OCI-LY7 (cell line): ENCODE measurements around the gene NCKAP5. TPM values are rescaled to one million over a fixed set of nuclear protein-coding genes. Genes with fewer than 3 reads are reported as not detected.

Experiments used
- BruUV-seq: library from RNA; stranded (reverse); fragments of 400-500 nt; replicated peaks from 2 replicates; lab custom pipeline; 2021; lab: Mats Ljungman, UMichigan
- CTCF ChIA-PET: fragments of 300-600 bp; sonication (Branson Sonifier 250); formaldehyde crosslinking; loops from one replicate; lab custom pipeline; 2022; ENCODE audit warnings: antibody characterized with exemption; ENCODE audit not compliant: unreplicated experiment; lab: Charles Lee
- POLR2A ChIA-PET: fragments of 300-600 bp; sonication (Branson Sonifier 250); formaldehyde crosslinking; loops from one replicate; lab custom pipeline; 2022; ENCODE audit warnings: antibody characterized with exemption; lab: Charles Lee
- DNase-seq: peaks from one replicate; pipeline ENCODE4 v3.0.0-alpha.2; 2015; ENCODE audit warnings: low spot score
- H2AFZ ChIP-seq: fragments of 200-600 bp; sonication (generic), shearing (Covaris generic); 2 replicates; pipeline ENCODE4 v1.6.1; 2014; ENCODE audit warnings: mild to moderate bottlenecking, antibody characterized with exemption, low read length, moderate library complexity
- H3K27ac ChIP-seq: fragments of 200-600 bp; sonication (generic); 2 replicates; pipeline ENCODE4 v1.5.1; 2014; ENCODE audit warnings: mixed run types, low read depth, mild to moderate bottlenecking, moderate library complexity, low read length, inconsistent platforms; ENCODE audit not compliant: poor library complexity, severe bottlenecking
- H3K36me3 ChIP-seq: fragments of 200-600 bp; sonication (generic); 2 replicates; pipeline ENCODE4 v1.6.1; 2014; ENCODE audit warnings: mild to moderate bottlenecking, antibody characterized with exemption, low read length, moderate library complexity, mixed read lengths; ENCODE audit not compliant: insufficient read depth
- H3K4me1 ChIP-seq: fragments of 200-600 bp; sonication (generic); 2 replicates; pipeline ENCODE4 v1.5.1; 2014; ENCODE audit warnings: mild to moderate bottlenecking, low read length; ENCODE audit not compliant: insufficient read depth, poor library complexity, severe bottlenecking
- H3K4me2 ChIP-seq: fragments of 200-600 bp; sonication (generic); 2 replicates; pipeline ENCODE4 v1.6.1; 2014; ENCODE audit warnings: mild to moderate bottlenecking, low read length
- H3K4me3 ChIP-seq: fragments of 200-600 bp; sonication (generic); 2 replicates; pipeline ENCODE4 v1.5.1; 2014; ENCODE audit warnings: mild to moderate bottlenecking, low read depth, low read length; ENCODE audit not compliant: poor library complexity, severe bottlenecking
- H3K79me2 ChIP-seq: fragments of 200-600 bp; sonication (generic); 2 replicates; pipeline ENCODE4 v1.6.1; 2016; ENCODE audit warnings: low read depth, mild to moderate bottlenecking, low read length, moderate library complexity, mixed read lengths; ENCODE audit not compliant: insufficient read depth
- H3K9me2 ChIP-seq: fragments of 200-600 bp; sonication (generic); 2 replicates; pipeline ENCODE4 v1.6.1; 2016; ENCODE audit warnings: mild to moderate bottlenecking, low read length, mixed read lengths; ENCODE audit not compliant: insufficient read depth
- H3K9me3 ChIP-seq: fragments of 200-600 bp; sonication (generic); 2 replicates; pipeline ENCODE4 v1.6.1; 2014; ENCODE audit warnings: mild to moderate bottlenecking, mixed run types, low read length, mixed read lengths
- H4K20me1 ChIP-seq: fragments of 200-600 bp; sonication (generic); 2 replicates; pipeline ENCODE4 v1.6.1; 2014; ENCODE audit warnings: mild to moderate bottlenecking, antibody characterized with exemption, low read length, moderate library complexity, mixed read lengths; ENCODE audit not compliant: insufficient read depth
- CTCF ChIP-seq: fragments of 200-600 bp; sonication (generic); conservative IDR thresholded peaks from 2 replicates; pipeline ENCODE4 v1.5.1; 2014; ENCODE audit warnings: mild to moderate bottlenecking, antibody characterized with exemption, low read length, moderate library complexity, mixed read lengths
- EZH2phosphoT487 ChIP-seq: fragments of 200-600 bp; sonication (generic); IDR thresholded peaks from 2 replicates; pipeline ENCODE4 v1.6.1; 2018; ENCODE audit warnings: low read depth, borderline replicate concordance, mild to moderate bottlenecking, mixed run types, antibody characterized with exemption, low read length, moderate library complexity, mixed read lengths
- intact Hi-C: fragments of 100-400 bp; cut with micrococcal nuclease; formaldehyde crosslinking; loops from one replicate; pipeline ENCODE4 v1.10.0; 2022; ENCODE audit not compliant: unreplicated experiment
- total RNA-seq, 2 experiments: library from RNA; depleted of rRNA in 1 of 2; stranded (reverse); fragments of >200 nt in 1 of 2; shearing (Covaris generic) in 1 of 2; gene quantifications; 2 replicates each; pipeline ENCODE4 v1.2.3, GENCODE V29; 2014 to 2022

The NCKAP5 gene
- total RNA-seq, 2 experiments from 2014 or later = not detected

GRCh38 chr2:133194777-133195335 is 373.4 kb downstream of the NCKAP5 start:
- Histone ChIP-seq H3K27ac (no peak overlapping the region), H3K4me2 (no peak overlapping the region), H3K4me3 (no peak overlapping the region), H3K4me1 (no peaks in the 10 kb centered on the region), H3K36me3 (no peaks in the 10 kb centered on the region), H4K20me1 (no peaks in the 10 kb centered on the region), H3K79me2 (no peaks in the 10 kb centered on the region), H3K9me2 (peaks cover 3% of the 10 kb centered on the region; the same call in 1 of the 2 replicates), H2AFZ (no peak overlapping the region), H3K9me3 (no peaks in the 10 kb centered on the region)
- ChIA-PET CTCF (no interaction called here), POLR2A (interaction anchor here (0.7 kb wide), 1 partner anchor 684 kb away, joined by 4 read pairs; no protein-coding TSS in a partner anchor)
- intact Hi-C loops = no loop called here
- BruUV-seq = no TSS peak
- TF ChIP-seq CTCF (no peak), EZH2phosphoT487 (no peak)
- no peak for DNase-seq

- CTCF ChIA-PET = no interaction called here
- H3K9me2 ChIP-seq = peaks cover 3% of the 10 kb centered on the region; the same call in 1 of the 2 replicates
- no peak overlapping the region for H3K4me2 ChIP-seq
- H3K4me3 ChIP-seq = no peak overlapping the region
- no peak overlapping the region for H2AFZ ChIP-seq
- intact Hi-C loops = no loop called here
- no peaks in the 10 kb centered on the region for H3K9me3 ChIP-seq
- POLR2A ChIA-PET = no interaction called here
- H3K79me2 ChIP-seq = no peaks in the 10 kb centered on the region
- BruUV-seq = no TSS peak
- no peak overlapping the region for H3K27ac ChIP-seq
- H4K20me1 ChIP-seq = no peaks in the 10 kb centered on the region
- H3K36me3 ChIP-seq = no peaks in the 10 kb centered on the region
- no peaks in the 10 kb centered on the region for H3K4me1 ChIP-seq
- TF ChIP-seq EZH2phosphoT487 (no peak), CTCF (no peak)
- DNase-seq = no peak
These were observed 374.0 kb downstream of the NCKAP5 start for GRCh38 chr2:133194362-133194655.

- H3K36me3 ChIP-seq = no peaks in the 10 kb centered on the region
These were observed 374.5 kb downstream of the NCKAP5 start for GRCh38 chr2:133193544-133194361.

More at GRCh38 chr2:133193544-133194361, 374.5 kb downstream of the NCKAP5 start:
- Histone ChIP-seq H4K20me1 (no peaks in the 10 kb centered on the region), H3K4me3 (no peak overlapping the region), H2AFZ (no peak overlapping the region), H3K4me2 (no peak overlapping the region), H3K9me2 (no peaks in the 10 kb centered on the region), H3K9me3 (no peaks in the 10 kb centered on the region), H3K79me2 (no peaks in the 10 kb centered on the region), H3K27ac (no peak overlapping the region), H3K4me1 (no peaks in the 10 kb centered on the region)
- intact Hi-C loops = no loop called here
- DNase-seq = no peak
- ChIA-PET POLR2A (no interaction called here), CTCF (no interaction called here)
- no peak for TF ChIP-seq CTCF
- TF ChIP-seq EZH2phosphoT487 = no peak
- BruUV-seq = no TSS peak
